Skeletal muscle satellite cell (primary cell): ENCODE measurements around the gene YY1.
A peak's percentile ranks its signal among the peaks of the same experiment; 100 is the strongest.
"Not testable (repeated sequence)": the region's sequence is repeated elsewhere in the genome, so short reads cannot be mapped to it uniquely, and the experiment has no call there.

Experiments used
- H3K27me3 ChIP-seq: 2 replicates; pipeline ENCODE4 v1.7.0; 2013; ENCODE audit warnings: low read length; ENCODE audit not compliant: control insufficient read depth, insufficient read depth
- H3K36me3 ChIP-seq: 2 replicates; pipeline ENCODE4 v1.7.0; 2013; ENCODE audit warnings: mild to moderate bottlenecking, control low read depth, low read length; ENCODE audit not compliant: insufficient read depth
- H3K4me1 ChIP-seq: 2 replicates; pipeline ENCODE4 v1.7.0; 2013; ENCODE audit warnings: low read length; ENCODE audit not compliant: control insufficient read depth, insufficient read depth
- H3K4me2 ChIP-seq: 2 replicates; pipeline ENCODE4 v1.7.0; 2013; ENCODE audit warnings: mild to moderate bottlenecking, low read length
- H3K4me3 ChIP-seq: 2 replicates; pipeline ENCODE4 v1.7.0; 2013; ENCODE audit warnings: low read length
- H3K9ac ChIP-seq: 2 replicates; pipeline ENCODE4 v1.7.0; 2013; ENCODE audit warnings: mild to moderate bottlenecking, low read depth, low read length, moderate library complexity
- H3K9me3 ChIP-seq: replicated peaks from 2 replicates; pipeline ENCODE4 v1.7.0; 2013; ENCODE audit warnings: mild to moderate bottlenecking, control low read depth, low read length

The YY1 gene

DNA sequence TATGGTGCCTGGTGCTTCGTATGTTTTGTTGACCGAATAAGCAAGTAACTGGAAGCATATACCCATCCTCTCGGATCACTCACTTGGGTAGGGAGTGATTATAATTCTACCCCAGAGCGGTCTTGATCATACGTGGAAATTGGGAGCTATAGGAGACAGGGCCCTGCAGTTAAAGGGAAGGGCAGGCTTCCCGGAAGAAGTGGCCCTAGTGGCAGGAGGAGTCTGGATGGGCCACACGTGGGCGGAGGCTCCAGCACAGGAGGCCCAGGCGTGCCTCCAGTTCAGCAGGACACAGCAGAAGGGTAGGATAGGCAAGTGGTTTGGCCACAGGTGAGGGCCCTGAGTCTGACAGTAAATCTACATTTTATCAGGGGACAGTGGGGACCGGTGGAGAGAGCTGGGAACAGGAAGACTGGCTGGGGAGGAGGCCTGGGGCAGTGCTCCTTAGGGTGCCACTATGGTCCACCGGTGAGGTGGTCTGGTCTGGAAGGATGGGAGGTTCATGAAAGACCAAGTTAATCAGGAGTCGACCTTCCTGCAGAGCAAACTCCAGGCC lies 23.5 kb upstream of the YY1 start:
- no peak overlapping the region for H3K4me2 ChIP-seq

DNA sequence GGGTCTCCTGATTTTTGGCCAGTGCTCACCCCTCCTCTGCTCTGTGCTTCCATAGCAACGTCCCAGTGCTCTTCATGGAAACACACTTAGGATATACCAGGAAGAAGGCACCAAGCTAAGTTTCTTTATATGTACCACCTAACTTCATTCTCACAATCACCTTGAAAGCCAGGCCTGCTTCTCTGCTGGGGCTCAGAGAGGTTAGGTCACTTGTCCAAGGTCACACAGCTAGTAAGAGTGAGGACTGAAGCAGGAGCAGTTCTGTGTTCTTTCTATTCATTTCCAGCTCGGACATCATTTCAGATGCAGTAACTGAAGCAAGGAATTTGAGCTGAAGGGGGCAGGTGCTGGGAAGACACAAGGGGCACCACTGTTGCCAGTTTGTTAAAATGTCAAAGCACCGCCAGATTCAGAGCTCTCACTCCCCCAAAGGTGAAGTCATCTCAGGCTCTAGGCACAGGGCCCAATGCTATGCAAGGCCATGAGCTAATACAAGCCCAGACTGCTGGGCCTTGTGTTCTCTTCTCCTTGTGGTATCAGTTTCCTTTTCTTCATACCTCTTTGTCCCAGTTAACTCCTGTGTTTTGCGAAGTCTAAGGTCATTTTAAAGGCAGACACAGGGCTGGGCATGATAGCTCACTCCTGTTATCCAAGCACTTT lies 19.7 kb upstream of the YY1 start:
- no peaks in the 10 kb centered on the region for H3K36me3 ChIP-seq
- H3K9me3 ChIP-seq: no peaks in the 10 kb centered on the region
- H3K9ac ChIP-seq: no peak overlapping the region
- H3K4me3 ChIP-seq: no peak overlapping the region
- no peaks in the 10 kb centered on the region for H3K27me3 ChIP-seq
- no peak overlapping the region for H3K4me2 ChIP-seq
- H3K4me1 ChIP-seq: peaks cover 11% of the 10 kb centered on the region

More for the DNA sequence above, 23.5 kb upstream of the YY1 start:
- H3K9ac ChIP-seq: no peak overlapping the region
- peaks cover 13% of the 10 kb centered on the region for H3K4me1 ChIP-seq
- H3K9me3 ChIP-seq: no peaks in the 10 kb centered on the region
- no peak overlapping the region for H3K4me3 ChIP-seq
- no peaks in the 10 kb centered on the region for H3K36me3 ChIP-seq
- H3K27me3 ChIP-seq: no peaks in the 10 kb centered on the region

DNA sequence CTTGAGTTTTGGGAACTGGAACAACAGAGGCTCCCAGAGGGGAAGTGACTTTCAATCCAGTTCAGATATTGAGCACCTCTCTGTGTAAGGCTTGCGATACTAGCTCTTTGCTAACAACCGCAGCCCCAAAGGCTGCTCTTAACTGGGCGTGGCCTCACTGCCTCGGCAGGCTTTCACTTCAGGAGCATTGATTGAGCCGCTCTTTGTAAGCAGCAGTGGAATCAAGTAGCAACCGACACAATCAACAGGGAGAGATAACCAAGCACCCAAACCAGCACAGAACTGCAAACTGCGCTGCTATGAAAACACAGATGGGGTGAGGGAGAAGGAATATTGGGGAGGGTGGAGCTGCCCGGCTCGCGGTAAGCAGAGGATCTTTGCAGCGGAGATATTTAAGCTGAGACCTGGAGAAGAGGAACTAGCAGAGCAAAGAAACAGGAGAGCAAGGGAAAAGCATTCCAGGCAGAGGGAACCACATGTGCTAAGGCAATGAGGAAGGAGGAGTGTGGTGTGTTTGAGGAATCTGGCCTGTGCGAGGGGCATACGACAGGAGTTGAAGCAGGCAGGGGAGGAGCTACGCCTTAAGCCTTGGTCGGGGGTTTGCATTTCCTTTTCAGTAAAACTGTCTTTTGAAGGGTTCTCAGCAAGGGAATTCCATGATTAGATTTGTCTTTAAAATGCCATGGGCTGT lies 17.3 kb upstream of the YY1 start:
- Histone ChIP-seq H3K9ac (no peak overlapping the region), H3K9me3 (no peaks in the 10 kb centered on the region), H3K4me1 (peaks cover 6% of the 10 kb centered on the region), H3K36me3 (no peaks in the 10 kb centered on the region), H3K4me2 (peak overlapping the region; percentile 79), H3K4me3 (peak overlapping the region; percentile 28), H3K27me3 (no peaks in the 10 kb centered on the region)

DNA sequence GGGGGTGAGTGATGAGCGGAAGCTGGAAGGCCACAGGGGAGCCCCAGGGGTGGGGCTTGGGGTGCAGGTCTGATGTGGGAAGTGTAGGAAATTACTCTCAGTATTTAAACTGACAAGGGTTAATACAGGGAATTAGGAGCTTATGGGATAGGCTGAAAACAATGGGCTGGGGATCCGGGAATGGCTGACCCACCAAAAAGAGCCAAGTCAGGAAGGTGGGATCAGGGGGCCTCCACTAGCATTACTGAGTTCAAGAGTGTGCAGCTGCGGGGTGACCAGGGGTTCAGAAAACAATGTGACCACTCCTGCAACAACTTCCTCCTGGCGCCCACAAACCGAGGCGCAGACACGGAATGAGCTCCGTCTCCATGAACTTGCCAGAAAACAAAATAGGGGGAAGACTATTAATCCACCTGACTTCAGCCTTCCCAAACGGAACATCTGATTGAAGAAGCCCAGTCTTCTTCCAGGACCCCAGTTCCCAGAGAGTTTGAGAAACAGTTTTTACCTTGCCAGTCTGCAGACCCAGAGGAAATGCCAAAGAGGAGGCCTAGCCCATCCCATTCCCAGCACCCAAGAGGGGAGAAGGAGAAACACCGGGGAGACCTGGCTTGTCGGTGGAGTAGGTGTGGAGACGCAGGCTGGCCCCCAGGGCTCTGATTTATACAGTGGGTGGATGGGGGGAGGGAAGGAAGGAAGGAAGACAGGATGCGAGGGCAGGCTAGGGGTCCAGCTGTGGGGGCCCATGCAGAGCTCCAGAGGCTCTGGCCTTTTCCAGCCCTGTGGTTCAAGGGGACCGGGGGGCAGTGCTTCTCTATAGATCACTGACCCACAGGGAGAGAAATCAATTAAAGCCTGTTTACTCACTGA lies 16.5 kb upstream of the YY1 start:
- Histone ChIP-seq H3K4me3 (no peak overlapping the region), H3K36me3 (no peaks in the 10 kb centered on the region), H3K9ac (no peak overlapping the region), H3K4me2 (peak overlapping the region; percentile 79), H3K27me3 (no peaks in the 10 kb centered on the region), H3K9me3 (no peaks in the 10 kb centered on the region), H3K4me1 (peaks cover 6% of the 10 kb centered on the region)

DNA sequence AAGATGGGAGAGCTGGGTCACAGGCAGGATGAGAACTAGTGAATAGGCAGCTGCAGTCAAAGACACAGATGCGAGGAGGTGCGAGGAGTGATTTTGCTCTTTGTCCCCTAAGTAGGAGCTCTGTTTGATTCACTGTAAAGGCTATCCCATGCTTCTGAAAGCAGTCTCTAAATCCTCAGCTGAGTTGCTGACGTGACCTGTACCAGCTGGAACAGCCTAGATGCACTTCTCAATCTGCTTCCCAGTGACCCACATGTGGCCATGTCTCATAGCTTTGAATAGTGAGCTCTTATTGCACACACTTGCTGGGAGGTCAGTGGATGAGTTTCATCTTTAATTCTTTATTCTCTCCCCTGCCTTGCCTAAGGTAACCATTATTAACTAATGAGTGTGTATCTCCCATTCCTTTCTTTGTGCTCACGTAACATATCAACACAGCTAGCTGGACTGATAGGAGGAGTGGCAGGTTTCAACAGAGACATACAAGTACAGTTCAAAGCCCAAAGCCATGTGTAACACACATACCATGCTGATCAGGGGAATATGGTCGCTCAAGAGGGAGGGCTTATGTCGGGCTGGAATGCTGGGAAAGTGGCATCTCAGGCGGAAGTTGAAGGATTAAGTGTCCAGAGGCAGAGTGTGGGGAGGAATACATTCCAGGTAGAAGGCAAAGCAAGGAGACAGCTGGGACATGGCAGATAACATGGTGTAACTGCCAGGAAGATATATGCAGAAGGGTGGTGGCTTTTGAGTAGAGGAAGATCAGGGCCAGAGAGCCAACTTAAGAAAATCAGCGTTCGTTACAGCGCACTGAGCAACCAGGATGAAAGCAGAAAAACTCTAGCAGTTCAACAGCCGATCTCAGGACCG lies 15.4 kb upstream of the YY1 start:
- Histone ChIP-seq H3K4me2 (no peak overlapping the region), H3K36me3 (no peaks in the 10 kb centered on the region), H3K4me1 (peaks cover 6% of the 10 kb centered on the region), H3K9ac (no peak overlapping the region), H3K27me3 (no peaks in the 10 kb centered on the region), H3K9me3 (no peaks in the 10 kb centered on the region), H3K4me3 (no peak overlapping the region)

DNA sequence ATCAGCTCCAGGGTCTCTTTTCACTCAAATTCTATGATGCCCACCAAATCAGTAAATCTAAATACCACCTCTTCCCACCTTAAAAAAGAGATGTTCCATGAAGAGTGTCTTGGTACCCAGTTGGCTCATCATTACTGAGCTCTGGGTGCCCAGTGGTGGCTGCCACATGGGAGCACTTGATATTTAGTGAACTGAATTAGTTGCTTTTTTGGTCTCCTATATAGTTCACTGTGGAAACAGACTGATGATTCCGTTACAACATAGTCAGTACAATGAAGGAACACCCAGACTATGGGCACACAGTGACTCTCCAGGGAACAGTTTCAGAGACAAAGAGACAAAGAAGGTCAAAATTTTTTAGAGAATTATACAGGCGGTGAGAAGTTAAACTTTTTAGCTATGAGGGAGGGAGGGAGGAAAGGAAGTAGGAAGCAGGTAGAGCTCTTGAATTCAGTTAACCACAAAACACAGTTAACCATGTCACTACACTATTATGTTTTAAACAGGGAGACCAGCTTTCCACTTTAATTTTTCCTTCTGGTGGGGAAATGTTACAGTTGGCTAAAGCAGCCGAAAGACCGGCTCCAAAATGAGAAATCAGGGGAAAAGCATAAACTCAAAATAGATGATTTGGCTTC lies 14.6 kb upstream of the YY1 start:
- no peak overlapping the region for H3K9ac ChIP-seq
- H3K27me3 ChIP-seq: no peaks in the 10 kb centered on the region
- H3K4me1 ChIP-seq: peaks cover 6% of the 10 kb centered on the region
- H3K36me3 ChIP-seq: peaks cover 3% of the 10 kb centered on the region
- H3K4me3 ChIP-seq: no peak overlapping the region
- H3K9me3 ChIP-seq: no peaks in the 10 kb centered on the region
- no peak overlapping the region for H3K4me2 ChIP-seq

DNA sequence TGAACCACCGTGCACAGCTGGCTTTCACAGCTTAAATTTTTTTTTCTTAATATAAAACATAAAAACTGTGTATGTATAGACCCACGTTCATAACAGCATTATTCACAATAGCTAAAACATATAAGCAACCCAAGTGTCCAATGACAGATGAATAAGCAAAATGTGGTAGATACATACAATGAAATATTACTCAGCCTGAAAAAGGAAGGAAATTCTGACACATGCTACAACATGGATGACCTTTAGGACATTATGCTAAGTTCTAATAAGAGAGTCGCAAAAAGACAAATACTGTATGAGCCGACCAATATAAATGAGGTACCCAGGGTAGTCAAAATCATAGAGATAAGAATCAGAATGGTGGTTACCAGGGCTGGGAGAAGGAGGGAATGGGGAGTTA lies 13.8 kb upstream of the YY1 start:
- H3K36me3 ChIP-seq: peaks cover 3% of the 10 kb centered on the region
- peaks cover 6% of the 10 kb centered on the region for H3K4me1 ChIP-seq
- H3K4me3 ChIP-seq: no peak overlapping the region
- no peak overlapping the region for H3K4me2 ChIP-seq
- H3K9me3 ChIP-seq: no peaks in the 10 kb centered on the region
- no peaks in the 10 kb centered on the region for H3K27me3 ChIP-seq
- H3K9ac ChIP-seq: no peak overlapping the region

DNA sequence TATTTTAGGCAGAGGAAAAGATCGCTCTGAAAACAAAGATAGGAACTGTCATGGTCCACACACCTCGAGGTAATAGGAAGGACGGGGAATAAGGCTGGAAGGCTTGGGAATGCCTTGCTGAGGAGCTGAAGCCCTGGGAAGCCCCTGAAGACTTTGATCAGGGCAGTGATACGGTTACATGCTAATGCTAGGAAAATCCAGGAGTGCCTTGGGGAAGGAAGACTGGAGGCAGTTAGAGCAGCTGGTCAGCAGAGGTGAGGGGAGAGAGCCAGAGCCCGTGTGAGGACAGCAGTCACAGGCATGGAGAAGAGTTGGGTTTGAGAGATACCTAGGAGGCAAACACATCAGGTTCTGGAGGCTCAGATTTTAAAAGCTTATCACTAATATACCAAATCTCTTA lies 8.6 kb upstream of the YY1 start:
- Histone ChIP-seq H3K9me3 (no peaks in the 10 kb centered on the region), H3K36me3 (peaks cover 3% of the 10 kb centered on the region), H3K4me3 (no peak overlapping the region), H3K27me3 (no peaks in the 10 kb centered on the region), H3K4me2 (no peak overlapping the region), H3K9ac (no peak overlapping the region), H3K4me1 (no peaks in the 10 kb centered on the region)

DNA sequence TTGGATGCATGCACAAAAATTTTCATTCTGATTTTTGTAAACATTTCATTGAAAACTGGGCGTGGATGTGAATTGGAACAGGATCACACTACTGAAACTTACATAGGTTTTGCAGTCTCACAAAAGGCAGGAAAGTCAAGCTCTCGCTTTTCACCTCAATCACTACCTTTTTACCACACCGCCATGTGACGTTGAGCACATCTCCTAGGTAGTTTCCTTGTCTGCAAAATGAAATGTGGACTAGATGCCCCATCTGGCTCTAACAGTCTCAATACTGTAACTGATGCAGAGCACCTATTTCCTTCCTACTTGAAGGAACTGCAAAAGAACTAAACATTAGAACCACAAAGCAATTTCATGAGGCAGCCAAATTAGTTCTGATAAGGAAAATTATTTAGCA lies 4.4 kb upstream of the YY1 start:
- Histone ChIP-seq H3K4me1 (peaks cover 9% of the 10 kb centered on the region), H3K9me3 (no peaks in the 10 kb centered on the region), H3K9ac (no peak overlapping the region), H3K27me3 (no peaks in the 10 kb centered on the region), H3K36me3 (no peaks in the 10 kb centered on the region), H3K4me2 (no peak overlapping the region), H3K4me3 (no peak overlapping the region)

DNA sequence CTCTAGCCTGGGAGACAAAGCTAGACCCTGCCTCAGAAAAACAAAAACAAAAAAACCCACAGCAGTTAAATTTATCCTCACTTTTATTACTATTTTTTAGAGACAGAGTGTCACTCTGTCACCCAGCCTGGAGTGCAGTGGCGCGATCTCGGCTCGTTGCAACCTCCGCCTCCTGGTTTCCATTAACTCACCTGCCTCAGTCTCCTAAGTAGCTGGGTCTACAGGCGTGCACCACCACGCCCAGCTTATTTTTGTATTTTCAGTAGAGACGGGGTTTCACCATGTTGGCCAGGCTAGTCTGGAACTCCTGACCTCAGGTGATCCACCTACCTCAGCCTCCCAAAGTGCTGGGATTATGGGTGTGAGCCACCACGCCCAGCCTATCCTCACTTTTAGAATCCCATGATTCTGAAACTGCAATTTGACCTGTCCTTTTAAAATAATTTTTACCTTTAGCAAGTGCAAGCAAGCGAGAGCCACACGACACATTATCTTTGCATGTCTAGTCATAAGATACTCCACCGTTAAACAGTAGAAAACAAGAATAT lies 2.6 kb upstream of the YY1 start:
- not testable (repeated sequence) for H3K9me3 ChIP-seq, H3K36me3 ChIP-seq, H3K27me3 ChIP-seq
- Histone ChIP-seq H3K4me2 (peak overlapping the region; percentile 87), H3K4me1 (peaks cover 12% of the 10 kb centered on the region), H3K4me3 (peak overlapping the region; percentile 98), H3K9ac (peak overlapping the region; percentile 99)
